Measurements from ENCODE around the gene PYCARD.

The PYCARD gene

DNA sequence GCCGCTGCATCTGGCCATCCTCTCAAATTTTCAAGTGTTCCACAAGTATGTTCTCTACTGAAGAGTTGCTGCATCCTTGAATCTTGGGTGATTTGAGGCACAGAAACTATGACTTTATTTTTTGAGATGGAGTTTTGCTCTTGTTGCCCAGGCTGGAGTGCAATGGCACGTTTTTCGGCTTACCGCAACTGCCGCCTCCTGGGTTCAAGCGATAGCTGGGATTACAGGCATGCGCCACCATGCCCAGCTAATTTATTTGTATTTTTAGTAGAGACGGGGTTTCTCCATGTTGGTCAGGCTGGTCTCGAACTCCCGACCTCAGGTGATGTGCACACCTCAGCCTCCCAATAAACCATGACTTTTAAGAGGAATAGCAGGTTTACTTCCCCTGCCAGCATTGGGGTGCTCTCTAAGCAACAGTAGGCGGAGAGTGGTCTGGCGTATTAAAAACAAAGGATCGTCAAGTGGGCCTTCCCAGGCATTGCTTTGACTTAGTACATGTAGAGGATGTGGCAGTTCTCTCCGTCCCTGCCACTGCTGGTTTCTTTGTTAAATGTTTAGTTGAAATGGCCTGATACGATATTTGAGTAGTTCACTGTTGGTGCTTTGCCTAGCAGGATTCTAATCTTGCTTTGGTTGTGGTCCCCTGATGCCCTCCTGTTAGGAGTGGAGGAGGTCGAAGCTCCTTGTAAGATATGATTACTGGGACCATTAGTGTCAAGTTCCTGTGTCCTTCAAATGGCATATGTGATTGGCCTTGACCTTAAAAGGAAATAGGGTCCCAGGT, 9.5 kb downstream of the PYCARD start:
- TF ChIP-seq POLR2AphosphoS5 (IDR thresholded peaks at IDR 0.05; ENCODE audit: low read depth, low read length) (0 out of 2 replicates have a peak, but pooled peaks have one; percentile 1), FOXP2 (optimal IDR thresholded peaks at IDR 0.05; ENCODE audit: borderline replicate concordance, extremely low read depth, extremely low read length, insufficient read depth) (no peak)

DNA sequence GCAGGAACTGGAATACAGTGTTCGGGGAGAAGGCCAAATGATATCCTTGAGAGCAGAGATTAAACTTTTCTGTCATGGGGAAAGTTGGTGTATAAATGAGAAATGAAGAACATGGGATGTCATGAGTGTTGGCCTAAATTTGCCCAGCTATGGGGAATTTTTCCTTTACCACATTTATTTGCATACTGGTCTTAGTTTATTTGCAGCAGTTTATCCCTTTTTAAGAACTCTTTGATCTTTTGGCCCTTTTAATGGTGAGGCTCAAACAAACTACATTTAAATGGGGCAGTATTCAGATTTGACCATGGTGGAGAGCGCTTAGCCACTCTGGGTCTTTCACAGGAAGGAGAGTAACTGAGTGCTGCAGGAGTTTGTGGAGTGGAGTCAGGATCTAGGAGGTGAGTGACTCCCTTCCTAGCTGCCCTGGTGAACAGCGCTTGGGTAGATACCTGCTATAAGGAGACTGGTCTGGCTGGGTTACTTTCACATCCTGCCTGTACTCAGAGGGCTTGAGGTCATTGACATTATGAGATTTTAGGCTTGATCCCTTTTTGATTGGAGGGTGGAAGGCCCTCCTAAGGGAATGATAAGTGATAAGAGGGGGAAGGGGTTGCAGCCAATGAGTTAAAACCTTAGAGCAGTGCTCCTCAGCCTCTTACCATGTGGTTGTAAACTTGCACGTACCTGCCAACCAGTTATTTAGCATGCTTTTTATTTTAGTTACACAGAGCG, 10.7 kb downstream of the PYCARD start:
- TF ChIP-seq, protein P1, sequence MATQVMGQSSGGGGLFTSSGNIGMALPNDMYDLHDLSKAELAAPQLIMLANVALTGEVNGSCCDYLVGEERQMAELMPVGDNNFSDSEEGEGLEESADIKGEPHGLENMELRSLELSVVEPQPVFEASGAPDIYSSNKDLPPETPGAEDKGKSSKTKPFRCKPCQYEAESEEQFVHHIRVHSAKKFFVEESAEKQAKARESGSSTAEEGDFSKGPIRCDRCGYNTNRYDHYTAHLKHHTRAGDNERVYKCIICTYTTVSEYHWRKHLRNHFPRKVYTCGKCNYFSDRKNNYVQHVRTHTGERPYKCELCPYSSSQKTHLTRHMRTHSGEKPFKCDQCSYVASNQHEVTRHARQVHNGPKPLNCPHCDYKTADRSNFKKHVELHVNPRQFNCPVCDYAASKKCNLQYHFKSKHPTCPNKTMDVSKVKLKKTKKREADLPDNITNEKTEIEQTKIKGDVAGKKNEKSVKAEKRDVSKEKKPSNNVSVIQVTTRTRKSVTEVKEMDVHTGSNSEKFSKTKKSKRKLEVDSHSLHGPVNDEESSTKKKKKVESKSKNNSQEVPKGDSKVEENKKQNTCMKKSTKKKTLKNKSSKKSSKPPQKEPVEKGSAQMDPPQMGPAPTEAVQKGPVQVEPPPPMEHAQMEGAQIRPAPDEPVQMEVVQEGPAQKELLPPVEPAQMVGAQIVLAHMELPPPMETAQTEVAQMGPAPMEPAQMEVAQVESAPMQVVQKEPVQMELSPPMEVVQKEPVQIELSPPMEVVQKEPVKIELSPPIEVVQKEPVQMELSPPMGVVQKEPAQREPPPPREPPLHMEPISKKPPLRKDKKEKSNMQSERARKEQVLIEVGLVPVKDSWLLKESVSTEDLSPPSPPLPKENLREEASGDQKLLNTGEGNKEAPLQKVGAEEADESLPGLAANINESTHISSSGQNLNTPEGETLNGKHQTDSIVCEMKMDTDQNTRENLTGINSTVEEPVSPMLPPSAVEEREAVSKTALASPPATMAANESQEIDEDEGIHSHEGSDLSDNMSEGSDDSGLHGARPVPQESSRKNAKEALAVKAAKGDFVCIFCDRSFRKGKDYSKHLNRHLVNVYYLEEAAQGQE (IDR thresholded peaks at IDR 0.05; ENCODE audit: insufficient read depth in 1 of 2, low read depth in 2 of 2, low read length in 2 of 2): no peak
- TF ChIP-seq POLR2AphosphoS5 (IDR thresholded peaks at IDR 0.05; ENCODE audit: low read depth, low read length) (no peak; the same call in none of the 2 replicates), FOXP2 (optimal IDR thresholded peaks at IDR 0.05; ENCODE audit: borderline replicate concordance, extremely low read depth, extremely low read length, insufficient read depth) (no peak), TAF1 (IDR thresholded peaks at IDR 0.05; ENCODE audit: borderline replicate concordance, insufficient read depth, low read length) (no peak), SIN3A (IDR thresholded peaks at IDR 0.05; ENCODE audit: borderline replicate concordance, insufficient read depth, low read length) (no peak)

DNA sequence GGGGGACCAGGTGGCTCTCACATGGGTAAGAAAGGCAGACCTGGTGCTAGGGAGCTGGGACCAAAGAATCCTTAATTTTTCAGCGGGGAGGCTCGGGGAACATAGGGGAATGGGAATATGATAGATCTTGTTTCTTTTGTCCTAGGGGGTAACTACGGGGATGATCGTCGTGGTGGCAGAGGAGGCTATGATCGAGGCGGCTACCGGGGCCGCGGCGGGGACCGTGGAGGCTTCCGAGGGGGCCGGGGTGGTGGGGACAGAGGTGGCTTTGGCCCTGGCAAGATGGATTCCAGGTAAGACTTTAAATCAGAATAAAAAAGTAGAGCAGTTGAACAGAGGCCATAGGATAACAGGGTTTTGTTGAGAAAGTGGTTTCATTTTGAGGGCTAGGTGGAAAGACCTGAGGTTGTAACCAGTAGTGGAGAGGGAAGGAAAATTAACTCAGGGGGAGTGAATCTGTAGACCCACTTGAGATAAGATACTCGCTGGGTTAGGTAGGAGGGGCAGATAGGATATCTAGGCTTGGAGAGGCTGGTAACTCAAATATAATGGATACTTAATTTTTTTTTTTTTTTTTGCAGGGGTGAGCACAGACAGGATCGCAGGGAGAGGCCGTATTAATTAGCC, 11.6 kb downstream of the PYCARD start:
- TF ChIP-seq TAF1 (IDR thresholded peaks at IDR 0.05; ENCODE audit: borderline replicate concordance, insufficient read depth, low read length): no peak

DNA sequence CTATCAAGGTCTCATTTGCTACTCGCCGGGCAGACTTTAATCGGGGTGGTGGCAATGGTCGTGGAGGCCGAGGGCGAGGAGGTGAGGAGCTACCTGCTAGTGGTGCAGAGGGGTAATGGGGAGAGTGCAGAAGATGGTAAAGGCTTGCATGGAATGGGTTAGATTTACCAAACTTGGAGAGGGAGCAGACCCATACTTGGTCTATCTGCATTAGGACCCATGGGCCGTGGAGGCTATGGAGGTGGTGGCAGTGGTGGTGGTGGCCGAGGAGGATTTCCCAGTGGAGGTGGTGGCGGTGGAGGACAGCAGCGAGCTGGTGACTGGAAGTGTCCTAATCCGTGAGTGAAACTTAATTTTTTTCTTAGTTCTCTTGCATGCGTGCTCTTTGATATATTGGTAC, 12.5 kb downstream of the PYCARD start:
- TF ChIP-seq TAF1 (IDR thresholded peaks at IDR 0.05; ENCODE audit: borderline replicate concordance, insufficient read depth, low read length): no peak
- TF ChIP-seq, protein P1 (IDR thresholded peaks at IDR 0.05; ENCODE audit: insufficient read depth in 1 of 2, low read depth in 2 of 2, low read length in 2 of 2): no peak
- no peak for TF ChIP-seq FOXP2 (optimal IDR thresholded peaks at IDR 0.05; ENCODE audit: borderline replicate concordance, extremely low read depth, extremely low read length, insufficient read depth)
- TF ChIP-seq SIN3A (IDR thresholded peaks at IDR 0.05; ENCODE audit: borderline replicate concordance, insufficient read depth, low read length): no peak
- TF ChIP-seq POLR2AphosphoS5 (IDR thresholded peaks at IDR 0.05; ENCODE audit: low read depth, low read length): no peak

DNA sequence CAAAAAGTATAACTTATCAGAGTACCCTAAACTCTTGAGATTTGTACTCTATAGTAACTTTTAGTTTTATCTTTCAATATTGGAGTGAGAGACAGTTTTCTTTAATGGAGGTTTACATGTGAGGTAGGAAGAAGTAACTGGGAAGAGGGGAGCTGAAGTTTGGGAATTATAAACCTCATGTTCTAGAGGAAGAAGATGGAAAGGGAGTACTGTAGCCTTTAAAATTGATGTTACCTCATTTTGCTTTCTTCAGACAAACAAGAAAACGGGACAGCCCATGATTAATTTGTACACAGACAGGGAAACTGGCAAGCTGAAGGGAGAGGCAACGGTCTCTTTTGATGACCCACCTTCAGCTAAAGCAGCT, 13.2 kb downstream of the PYCARD start:
- TF ChIP-seq SIN3A (IDR thresholded peaks at IDR 0.05; ENCODE audit: borderline replicate concordance, insufficient read depth, low read length): no peak
- no peak for TF ChIP-seq TAF1 (IDR thresholded peaks at IDR 0.05; ENCODE audit: borderline replicate concordance, insufficient read depth, low read length)
- no peak for TF ChIP-seq FOXP2 (optimal IDR thresholded peaks at IDR 0.05; ENCODE audit: borderline replicate concordance, extremely low read depth, extremely low read length, insufficient read depth)
- TF ChIP-seq, protein P1 (IDR thresholded peaks at IDR 0.05; ENCODE audit: insufficient read depth in 1 of 2, low read depth in 2 of 2, low read length in 2 of 2): no peak
- no peak for TF ChIP-seq POLR2AphosphoS5 (IDR thresholded peaks at IDR 0.05; ENCODE audit: low read depth, low read length)
